Activated T-cell treated with anti-CD3 and anti-CD28 coated beads for 4 hours (primary cell): Measurements from ENCODE around the gene INO80.
"Not testable (repeated sequence)": the region's sequence is repeated elsewhere in the genome, so short reads cannot be mapped to it uniquely, and the experiment has no call there.

Source experiments
- DNase-seq: peaks from one replicate; pipeline ENCODE4 v3.0.0-alpha.2; 2020

INO80 gene

DNA sequence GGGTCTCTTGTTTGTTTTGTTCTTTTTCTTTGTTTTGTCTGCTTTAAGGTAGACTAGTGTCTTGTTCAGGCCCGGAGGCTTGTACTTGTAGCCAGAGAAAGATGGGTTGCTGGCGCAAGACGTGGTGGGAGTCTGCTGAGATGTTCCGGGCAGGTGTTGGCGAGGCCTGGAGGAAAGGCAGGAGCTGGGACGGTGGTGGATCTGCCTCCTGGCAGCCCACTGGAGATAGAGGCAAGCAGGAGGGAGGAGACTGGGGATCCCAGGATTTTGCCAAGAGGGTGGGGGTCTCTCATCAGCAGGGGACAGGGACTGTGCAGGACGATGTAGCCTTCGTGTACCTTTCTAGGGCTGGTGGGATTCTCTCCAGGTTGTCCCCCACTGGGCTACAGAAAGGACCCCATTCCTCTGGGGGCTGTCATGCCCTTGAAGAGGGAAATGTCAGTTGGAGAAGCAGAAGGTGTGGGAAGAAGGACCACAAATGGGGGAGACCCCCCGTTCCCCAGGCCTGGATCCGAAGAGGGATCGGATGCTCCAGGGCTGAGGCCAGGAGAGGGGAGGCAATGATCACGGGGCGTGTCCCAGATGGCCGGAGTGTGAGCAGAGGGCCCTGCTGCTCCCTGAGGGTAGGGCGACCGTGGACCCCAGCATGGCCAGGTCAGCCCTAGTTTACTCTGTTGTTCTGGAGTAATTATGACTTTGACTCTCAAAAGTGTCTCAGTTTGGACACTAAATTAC, 155.8 kb downstream of the INO80 start:
- DNase-seq: no peak

DNA sequence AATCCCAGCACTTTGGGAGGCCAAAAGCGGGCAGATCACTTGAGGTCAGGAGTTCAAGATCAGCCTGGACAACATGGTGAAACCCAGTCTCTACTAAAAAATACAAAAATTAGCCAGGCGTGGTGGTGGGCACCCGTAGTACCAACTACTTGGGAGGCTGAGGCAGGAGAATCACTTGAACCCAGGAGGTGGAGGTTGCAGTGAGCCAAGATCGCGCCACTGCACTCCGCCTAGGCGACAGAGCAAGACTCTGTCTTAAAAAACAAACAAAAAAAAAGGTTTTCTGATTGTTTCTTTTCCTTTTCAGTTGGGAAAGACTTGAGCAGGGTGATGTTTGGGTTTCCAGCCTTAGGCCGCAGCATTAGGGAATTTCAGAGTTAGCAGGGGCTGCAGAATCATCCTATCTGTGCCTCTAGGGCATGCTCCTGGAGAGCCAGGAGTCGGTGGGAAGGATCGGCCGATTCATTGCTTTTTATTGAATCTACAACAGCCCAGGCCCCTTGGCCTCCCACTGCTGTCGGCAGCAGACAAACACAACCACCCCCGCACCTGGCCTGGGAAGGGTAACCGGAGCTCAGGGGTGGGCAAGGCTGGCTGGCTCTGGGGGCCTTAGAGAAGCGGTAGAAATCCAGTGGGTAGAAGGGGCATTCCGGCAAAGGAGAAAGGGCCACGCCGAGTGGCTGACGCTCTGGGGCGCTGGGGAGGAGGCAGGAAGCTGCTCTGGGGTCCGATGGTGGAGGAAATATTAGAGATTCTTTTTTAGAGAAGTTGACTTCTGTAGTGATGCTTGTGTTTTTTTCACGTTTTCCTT, 156.5 kb downstream of the INO80 start:
- DNase-seq: no peak

DNA sequence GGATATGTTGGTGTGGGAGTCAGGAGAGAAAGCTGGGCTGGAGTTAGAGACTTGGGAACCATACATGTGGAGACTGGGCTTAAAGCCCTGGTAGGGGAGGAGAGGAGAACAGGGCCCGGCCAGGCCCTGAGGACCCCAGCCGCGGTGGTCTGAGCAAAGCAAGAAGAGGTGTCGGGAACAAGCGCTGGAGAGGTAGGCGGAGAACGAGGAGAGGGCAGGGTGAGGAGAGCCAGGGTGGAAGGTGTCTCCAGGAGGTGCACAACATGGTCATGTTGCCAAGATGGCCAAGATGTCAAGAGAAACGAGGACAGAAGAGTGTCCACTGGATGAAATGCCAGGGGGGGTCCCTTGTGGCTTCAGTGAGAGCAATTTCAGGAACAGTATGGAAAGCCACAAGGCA, 157.4 kb downstream of the INO80 start:
- no peak for DNase-seq

DNA sequence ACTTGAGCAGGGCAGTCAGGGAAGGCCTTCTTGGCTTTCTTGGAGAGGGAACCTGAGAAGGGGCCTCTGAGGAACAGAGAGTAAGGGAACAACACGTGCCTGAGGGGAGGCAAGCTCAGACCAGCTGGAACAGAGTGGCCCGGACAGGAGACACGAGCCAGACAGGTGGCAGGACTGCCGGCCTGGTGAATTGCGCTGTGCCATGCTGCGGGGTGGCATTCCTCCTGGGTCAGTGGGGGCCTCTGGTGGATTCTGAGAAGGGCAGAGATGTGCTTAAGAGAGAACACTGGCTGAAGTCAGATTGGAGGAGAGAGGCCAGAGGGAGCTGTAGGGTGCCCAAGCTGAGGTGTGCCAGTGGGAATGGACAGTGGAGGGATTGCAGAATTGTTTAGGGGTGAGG, 157.9 kb downstream of the INO80 start:
- DNase-seq: no peak

DNA sequence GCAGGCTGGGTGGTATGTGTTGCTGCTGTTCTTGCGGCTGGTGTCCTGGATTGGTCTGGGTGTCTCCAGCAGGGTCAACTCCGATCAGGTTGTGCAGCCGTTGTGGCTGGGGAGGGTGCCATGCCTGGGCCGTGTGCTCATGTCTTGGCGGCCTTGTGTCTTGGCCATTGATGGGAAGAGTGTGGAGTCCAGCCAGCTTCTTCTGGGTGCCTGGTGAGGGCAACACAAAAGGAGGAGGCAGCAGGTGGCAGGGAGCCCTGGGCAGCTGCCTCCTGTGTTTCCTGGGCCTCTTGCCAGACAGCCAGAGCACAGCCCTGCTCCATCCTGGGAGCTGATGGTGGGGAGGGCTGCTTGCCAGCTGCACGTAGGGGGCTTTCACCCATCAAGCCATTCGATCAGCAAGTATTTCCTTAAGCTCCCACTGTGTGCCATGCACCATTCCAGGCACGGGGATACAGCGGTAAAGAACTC, 158.5 kb downstream of the INO80 start:
- DNase-seq: no peak

DNA sequence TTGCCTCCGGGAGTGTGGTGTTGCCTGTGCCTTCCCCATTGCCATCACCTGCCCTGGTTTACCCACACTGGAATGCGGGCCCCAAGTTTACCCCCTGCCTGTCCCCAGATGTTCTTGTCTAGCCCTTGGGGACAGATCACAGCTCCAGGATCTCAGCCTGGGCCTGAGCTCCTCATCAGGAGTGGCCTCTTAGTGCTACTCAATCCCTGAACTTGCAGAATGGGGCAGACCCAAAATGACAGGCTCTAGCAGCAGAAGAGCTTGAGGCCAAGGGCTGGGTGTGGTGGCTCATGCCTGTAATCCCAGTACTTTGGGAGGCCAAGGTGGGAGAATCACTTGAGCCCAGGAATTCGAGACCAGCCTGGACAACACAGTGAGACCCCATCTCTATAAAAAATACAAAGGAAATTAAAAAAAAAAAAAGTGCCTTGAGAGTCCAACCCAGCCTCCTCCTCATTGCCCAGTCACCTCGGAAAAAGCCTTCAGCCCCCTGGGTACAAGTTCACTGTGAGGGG, 159.0 kb downstream of the INO80 start:
- DNase-seq: no peak

DNA sequence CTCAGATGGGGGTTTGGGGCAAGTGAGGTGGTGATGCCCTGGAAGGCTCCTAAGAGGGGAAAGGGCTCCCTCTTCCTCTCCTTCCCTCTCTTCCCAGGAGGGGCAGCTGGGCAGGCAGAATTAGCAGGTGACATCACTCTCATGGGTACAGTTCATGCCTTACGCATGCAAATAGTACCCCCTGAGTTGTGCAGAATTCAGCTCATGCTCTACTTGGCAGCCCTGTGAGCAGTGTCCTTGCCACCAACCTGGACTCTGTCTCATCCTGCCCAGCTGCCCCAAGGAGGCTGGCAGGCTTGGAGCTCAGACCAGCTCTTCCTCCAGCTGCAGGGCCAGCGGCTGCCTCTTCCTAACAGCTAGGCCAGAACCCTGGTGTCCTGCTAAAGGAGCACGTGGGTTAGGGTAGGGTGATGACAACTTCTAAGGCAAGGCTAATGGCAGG, 159.5 kb downstream of the INO80 start:
- DNase-seq: no peak

DNA sequence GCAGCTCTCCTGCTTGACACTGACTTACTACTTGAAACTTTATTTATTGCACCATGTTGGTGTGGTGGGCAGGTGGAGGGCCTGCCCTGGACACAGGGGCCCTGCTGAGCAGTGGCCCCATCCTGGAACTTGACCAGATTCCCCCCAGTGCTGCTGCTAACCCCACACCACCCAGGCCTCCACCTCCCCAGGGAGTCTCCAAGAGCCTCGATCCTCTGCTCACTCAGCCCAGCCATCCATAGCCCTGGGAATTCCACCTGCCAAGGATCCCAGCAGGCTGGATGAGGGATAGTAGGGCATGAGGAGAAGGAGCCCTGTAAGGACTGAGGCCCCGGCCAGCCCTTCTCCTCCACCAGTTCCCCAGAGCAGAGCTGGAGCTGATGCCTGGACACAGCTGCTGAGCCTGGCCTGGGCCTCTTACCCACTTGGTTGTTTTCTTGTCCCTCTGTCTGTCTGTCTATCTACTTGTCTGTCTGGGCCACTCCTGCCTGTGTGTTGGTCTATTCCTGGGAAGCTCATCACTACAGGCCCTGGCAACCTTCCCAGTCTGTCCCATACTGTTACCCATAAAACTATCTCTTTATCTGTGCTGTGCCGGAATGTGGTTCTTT, 160.0 kb downstream of the INO80 start:
- DNase-seq: no peak

DNA sequence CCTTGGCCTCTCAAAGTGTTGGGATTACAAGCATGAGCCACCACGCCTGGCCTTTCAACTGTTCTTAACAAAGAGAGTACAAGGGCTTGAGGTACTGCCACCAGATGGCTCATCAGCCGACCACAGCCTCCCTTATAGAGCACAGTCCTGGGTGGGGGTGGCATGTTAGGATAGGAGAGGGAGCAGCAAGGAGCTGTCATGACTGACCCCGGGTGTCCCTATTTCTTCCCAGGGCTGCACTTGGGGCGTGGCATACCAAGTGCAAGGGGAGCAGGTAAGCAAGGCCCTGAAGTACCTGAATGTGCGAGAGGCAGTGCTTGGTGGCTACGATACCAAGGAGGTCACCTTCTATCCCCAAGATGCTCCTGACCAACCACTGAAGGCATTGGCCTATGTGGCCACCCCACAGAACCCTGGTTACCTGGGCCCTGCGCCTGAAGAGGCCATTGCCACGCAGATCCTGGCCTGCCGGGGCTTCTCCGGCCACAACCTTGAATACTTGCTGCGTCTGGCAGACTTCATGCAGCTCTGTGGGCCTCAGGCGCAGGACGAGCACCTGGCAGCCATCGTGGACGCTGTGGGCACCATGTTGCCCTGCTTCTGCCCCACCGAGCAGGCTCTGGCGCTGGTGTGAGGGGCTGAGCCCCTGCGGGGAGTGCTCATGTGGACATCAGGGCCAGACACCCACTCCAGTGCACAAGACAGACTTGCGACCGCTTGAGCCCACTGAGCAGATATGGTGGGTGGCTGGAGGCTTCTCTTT, 160.8 kb downstream of the INO80 start:
- no peak for DNase-seq

DNA sequence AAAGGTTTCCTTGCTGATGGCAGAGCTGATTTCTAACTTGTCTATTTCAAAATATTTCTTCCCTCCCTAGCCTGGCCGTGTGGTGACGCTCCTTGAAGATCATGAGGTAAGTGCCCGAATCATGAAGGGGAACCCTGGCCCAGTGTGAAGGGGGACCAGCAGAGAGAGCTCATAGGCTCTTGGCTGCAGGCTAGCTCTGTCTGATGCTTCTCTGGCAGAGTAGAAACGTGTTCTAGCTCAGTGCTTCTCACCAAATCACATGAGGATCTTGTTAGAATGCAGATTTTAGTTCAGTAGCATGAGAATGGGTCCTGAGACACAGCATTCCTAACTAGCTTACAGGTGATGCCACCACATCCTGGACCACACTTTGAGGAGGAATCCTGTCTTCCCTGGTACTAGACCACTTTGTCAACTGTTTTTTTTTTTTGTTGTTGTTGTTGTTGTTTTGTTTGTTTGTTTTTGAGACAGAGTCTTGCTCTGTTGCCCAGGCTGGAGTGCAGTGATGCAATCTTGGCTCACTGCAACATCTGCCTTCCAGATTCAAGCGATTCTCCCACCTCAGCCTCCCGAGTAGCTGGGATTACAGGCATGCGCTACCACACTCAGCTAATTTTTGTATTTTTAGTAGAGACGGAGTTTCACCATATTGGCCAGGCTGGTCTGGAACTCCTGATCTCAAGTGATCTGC, 161.8 kb downstream of the INO80 start:
- DNase-seq: not testable (repeated sequence)

DNA sequence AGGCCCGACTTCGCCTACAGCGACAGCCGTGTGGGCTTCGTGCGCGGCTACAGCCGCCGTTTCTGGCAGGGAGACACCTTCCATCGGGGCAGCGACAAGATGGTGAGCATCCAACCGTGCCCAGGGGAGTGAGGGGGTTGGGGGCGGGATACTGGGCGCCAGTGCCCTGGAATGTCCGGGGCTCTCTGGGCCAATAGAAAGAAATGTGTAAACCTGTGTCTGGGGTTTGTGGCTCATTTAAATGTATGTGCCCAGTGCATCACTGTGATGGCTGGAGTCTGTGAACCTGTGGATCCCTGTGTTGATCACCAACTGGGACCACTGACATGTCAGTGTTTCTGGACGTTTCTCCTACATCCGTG, 162.4 kb downstream of the INO80 start:
- no peak for DNase-seq

DNA sequence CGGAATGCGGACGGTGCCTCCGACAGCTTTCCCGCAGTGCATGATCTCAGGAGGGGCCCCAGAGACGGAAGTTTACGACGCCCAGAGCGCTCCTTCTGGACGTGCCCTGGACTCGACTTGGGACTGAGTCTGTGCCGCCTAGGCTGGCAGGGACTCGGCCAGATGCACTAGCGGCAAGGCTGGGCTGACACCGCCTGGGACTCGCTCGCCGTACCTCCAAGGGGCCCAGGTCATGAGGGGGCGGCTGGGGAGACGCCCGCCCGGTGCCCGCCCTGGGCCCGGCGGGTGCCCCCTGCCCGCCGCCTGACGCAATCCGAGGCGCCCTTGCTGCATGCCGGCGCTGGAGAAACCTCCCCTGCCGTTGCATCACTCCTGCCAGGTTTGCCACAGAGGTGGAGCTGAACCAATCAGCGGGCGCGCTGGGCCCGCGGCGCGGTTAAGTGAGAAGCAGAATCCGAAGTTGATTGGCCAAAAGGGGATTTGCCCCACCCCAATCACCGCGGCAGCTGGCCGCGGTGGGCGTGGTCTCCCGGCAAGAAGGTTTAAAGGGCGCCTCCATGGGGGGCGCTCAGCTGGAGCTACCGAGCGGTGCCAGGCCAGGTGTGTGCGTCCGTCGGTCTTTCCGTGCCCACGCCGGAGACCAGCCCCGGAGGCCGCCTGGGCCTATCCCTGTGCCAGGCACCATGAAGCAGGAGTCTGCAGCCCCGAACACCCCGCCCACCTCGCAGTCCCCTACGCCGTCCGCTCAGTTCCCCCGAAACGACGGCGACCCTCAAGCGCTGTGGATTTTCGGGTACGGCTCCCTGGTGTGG, 163.0 kb downstream of the INO80 start, which contains the start of gene CHAC1:
CHAC1 (plus strand) TSS at position 571 of the 812 bp plus-strand sequence; CDS start at position 684, 113 bp downstream.
- DNase-seq: peak; percentile 94

DNA sequence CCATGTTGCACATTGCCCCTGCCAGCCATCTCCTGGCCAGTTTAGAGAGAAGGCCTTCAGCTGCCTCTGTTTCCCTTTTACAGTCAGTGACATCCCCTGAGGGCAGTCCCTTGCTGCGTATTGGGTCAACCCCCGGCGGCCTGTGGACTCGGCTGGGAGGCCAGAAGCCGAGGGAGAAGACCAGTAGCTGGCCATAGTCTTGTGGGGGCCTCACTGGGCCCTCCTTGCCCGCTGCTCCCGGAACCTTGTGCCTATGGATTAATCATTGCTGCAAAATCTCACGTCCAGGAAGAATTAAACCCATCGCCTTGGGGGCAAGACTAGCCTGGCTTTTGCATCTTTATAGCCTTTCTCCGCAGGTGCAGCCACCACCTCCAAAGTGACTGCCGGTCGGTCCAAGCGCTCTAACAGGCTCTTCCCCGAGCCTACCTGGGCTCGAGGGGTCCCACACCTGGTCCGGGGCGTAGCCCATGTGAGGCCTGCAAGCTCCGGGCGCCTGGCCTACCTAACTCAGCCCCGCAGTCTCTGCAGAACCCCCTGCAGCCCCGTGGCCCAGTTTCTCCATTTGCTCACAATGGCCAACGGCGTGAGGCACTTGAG, 163.7 kb downstream of the INO80 start:
- no peak for DNase-seq

DNA sequence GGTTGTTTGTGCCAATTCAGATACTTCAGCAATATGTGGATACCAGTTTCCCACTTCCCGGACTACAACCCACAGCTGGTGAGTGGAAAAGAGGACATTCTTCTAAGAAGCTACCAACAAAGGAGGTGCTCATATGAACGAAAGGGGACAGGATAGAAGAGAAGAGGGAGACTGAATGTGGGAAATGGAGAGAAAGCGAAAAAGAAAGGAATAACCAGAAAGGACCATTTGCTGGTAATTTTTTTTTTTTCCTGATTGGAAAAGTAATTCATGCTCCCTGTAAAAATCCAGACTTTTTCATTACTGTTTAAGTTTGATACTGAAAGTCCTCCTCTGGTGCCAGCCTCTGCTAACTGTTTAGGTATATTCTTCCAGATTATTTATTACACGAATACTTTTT, 164.3 kb downstream of the INO80 start:
- no peak for DNase-seq

DNA sequence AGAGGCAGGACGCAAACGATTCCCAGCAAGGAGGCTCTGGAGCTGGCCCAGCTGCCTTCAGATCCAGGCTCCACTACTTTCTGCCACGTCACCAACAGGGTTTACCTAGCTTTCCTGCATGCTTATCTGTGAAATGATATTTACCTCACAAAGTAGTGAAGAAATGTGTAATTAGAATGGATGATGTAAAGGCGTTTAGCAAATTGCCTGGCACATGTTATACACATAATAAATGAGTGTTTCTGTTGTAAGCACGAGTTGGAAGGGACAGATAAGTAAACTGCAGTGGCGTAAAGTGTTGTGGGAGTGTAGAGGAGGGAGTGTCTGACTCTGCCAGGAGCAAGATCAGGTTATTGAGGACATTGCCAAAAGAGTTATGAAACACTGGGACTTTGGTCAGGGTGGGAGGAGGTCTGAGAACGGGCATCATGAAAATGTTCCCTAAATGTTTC, 166.3 kb downstream of the INO80 start:
- no peak for DNase-seq

DNA sequence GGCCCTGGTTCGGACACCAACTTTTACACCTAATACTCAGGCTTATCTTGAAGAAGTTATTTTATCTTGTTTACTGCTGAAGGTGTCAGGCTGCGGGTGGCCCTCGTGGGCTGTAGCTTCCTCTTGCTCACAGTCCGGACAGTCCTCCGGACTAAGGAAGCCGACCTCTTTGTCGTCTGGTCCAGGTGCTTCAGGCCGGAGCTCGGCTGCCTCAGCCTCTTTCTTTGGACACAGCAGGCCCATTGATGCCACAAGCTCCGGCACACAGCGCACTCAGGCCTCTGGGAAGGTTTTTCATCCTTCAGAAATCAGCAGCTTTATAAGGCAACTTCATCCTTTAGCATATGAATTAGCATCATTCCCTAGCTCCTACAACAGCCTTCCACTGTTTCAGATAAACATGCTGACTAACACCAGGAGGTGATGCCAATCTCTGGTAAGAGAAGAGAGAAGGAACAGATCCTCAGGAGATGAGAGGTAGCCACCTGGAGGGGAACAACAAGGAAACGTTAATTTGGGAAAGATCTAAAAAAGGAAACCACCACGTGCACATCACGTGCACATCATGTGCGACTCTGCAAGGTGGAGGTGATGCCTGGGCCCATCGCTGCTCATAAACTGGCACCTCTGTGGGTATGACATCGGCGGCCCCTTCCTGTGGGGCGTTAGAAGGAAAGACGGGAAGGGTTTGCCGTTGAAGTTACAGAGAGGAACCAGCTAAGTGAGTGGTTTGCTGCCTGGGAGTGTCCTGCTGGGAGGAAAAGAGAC, 167.2 kb downstream of the INO80 start:
- DNase-seq: no peak

DNA sequence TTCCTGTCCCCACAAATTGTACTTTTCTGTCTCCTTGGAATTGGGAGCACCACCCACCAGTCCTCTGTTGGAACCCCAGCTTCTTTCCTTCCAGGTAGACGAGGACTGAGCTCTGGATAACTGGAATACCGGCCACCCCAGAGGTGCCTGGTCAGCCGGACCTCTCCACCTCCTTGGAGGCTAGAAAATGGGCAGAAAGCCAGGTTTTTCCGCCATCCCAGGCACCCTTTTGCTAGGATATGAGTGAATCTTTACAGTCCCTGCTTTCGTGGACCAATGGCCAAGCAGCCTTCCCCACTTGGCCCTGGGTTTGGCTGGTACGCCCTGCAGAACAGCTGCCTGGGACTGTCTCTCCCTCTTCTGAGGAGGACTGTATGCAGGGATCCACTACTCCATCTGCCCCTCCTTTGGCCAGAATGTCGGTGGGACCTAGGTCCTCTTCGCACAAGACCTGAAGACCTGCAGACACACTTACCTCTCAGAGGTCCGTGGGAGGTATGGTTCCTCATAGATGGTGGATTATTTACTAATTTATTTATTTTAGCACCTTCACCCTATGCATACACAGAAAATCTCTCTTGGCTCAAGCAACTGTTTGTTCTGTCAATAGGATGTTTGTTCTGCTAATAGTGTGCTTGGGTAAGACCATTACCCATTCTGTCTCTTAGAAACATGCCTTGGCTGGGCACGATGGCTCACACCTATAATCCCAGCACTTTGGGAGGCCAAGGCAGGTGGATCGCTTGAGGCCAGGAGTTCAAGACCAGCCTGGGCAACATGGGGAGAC, 171.4 kb downstream of the INO80 start:
- no peak for DNase-seq

DNA sequence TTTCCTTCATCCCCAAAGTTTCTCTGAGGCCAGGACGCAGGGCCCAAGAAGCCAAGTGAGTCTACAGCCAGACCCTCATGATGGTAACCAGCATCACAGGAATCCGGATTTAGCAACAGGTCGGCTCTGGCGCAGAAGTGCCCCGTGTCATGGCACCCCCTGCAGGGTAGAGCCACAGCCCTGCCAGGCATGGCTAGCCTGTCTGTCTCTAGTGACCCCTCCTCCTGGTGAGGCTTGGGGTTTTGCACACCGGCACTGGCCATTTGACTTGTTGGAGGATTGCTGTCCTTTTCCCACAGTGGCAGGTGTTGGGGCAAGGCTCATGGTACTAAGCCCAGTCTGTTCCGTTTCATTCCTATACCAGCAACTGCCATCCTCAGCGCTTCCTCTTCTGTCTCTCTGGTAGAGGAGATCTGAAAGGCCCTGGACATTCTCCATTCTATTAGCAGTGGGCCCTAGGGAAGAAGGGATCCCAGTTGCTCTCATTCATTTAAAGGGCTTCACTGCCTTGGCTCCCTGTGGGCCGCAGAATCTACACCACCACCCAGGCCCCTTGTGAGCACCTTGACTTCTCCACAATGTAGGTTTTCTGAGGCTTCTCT, 172.2 kb downstream of the INO80 start:
- no peak for DNase-seq

DNA sequence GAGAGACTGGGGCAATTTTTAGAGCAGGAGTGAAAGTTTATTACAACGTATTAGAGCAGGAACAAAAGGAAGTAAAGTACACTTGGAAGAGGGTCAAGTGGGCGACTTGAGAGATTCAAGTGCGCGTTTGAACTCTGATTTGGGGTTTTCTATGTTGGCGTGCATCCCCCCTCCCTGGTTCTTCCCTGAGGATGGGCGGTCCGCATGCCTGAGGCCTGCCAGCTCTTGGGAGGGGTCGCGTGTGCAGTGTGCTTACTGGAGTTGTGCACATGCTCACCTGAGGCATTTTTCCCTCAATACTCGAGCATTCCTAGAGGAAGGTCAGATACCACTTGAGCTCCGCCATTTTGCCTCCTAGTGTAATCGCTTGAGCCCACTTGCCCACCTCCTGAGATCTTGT, 173.2 kb downstream of the INO80 start:
- no peak for DNase-seq
